Measurements from ENCODE around the gene ANTXR1.

The ANTXR1 gene

DNA sequence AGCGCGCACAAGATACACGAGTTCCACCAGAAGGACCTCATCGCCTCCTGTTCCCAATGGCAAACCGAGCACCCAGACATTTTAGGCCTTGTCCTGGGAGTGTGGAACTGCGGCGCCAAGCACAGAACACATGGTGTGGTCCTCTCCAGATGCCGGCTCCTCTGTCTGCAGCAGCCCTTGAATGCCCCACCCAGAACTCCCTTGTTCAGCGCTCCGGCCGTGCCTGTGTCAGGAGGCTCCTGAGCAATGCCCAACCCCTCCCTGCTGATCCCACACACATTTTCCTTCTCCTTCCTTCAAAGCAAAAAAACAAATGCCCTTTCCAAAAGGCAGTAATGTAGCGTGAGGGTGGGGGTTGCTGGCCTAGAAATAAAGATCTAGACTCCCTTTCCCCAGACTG is 284.2 kb downstream of the ANTXR1 start:
- Histone ChIP-seq H3F3A (ENCODE audit: low read depth) (no peaks in the 10 kb centered on the region), H3K4me1 (ENCODE audit: insufficient read depth, low read length, poor library complexity, severe bottlenecking) (no peaks in the 10 kb centered on the region), H3K9ac (ENCODE audit: low read depth, low read length, poor library complexity, severe bottlenecking) (no peak overlapping the region), H2AFZ (ENCODE audit: low read length) (no peak overlapping the region), H3K9me2 (replicated peaks; ENCODE audit: low read depth, low read length) (no peaks in the 10 kb centered on the region), H3K79me2 (ENCODE audit: insufficient read depth, low read length) (no peaks in the 10 kb centered on the region), H3K9me3 (ENCODE audit: insufficient read depth, low read depth, low read length) (no peaks in the 10 kb centered on the region), H3K4me2 (ENCODE audit: low read depth, low read length, poor library complexity, severe bottlenecking) (no peak overlapping the region), H4K20me1 (ENCODE audit: insufficient read depth, low read length, poor library complexity, severe bottlenecking) (no peaks in the 10 kb centered on the region), H3K27me3 (ENCODE audit: insufficient read depth, low read length, poor library complexity, severe bottlenecking) (no peaks in the 10 kb centered on the region), H3K4me3 (ENCODE audit: low read length, poor library complexity, severe bottlenecking) (no peak overlapping the region), H3K36me3 (ENCODE audit: insufficient read depth, low read length) (no peaks in the 10 kb centered on the region)
- no peak for TF ChIP-seq EZH2phosphoT487 (IDR thresholded peaks at IDR 0.05; ENCODE audit: borderline replicate concordance)
- TF ChIP-seq, protein P1, sequence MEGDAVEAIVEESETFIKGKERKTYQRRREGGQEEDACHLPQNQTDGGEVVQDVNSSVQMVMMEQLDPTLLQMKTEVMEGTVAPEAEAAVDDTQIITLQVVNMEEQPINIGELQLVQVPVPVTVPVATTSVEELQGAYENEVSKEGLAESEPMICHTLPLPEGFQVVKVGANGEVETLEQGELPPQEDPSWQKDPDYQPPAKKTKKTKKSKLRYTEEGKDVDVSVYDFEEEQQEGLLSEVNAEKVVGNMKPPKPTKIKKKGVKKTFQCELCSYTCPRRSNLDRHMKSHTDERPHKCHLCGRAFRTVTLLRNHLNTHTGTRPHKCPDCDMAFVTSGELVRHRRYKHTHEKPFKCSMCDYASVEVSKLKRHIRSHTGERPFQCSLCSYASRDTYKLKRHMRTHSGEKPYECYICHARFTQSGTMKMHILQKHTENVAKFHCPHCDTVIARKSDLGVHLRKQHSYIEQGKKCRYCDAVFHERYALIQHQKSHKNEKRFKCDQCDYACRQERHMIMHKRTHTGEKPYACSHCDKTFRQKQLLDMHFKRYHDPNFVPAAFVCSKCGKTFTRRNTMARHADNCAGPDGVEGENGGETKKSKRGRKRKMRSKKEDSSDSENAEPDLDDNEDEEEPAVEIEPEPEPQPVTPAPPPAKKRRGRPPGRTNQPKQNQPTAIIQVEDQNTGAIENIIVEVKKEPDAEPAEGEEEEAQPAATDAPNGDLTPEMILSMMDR (conservative IDR thresholded peaks at IDR 0.05; ENCODE audit: low read length), result no peak

- Histone ChIP-seq H3F3A (ENCODE audit: low read depth) (no peaks in the 10 kb centered on the region), H3K4me3 (ENCODE audit: low read length, poor library complexity, severe bottlenecking) (no peak overlapping the region), H4K20me1 (ENCODE audit: insufficient read depth, low read length, poor library complexity, severe bottlenecking) (no peaks in the 10 kb centered on the region), H3K4me2 (ENCODE audit: low read depth, low read length, poor library complexity, severe bottlenecking) (no peak overlapping the region), H3K36me3 (ENCODE audit: insufficient read depth, low read length) (no peaks in the 10 kb centered on the region), H3K79me2 (ENCODE audit: insufficient read depth, low read length) (no peaks in the 10 kb centered on the region), H2AFZ (ENCODE audit: low read length) (no peak overlapping the region), H3K4me1 (ENCODE audit: insufficient read depth, low read length, poor library complexity, severe bottlenecking) (no peaks in the 10 kb centered on the region), H3K9me2 (replicated peaks; ENCODE audit: low read depth, low read length) (no peaks in the 10 kb centered on the region), H3K9me3 (ENCODE audit: insufficient read depth, low read depth, low read length) (no peaks in the 10 kb centered on the region), H3K27me3 (ENCODE audit: insufficient read depth, low read length, poor library complexity, severe bottlenecking) (no peaks in the 10 kb centered on the region), H3K9ac (ENCODE audit: low read depth, low read length, poor library complexity, severe bottlenecking) (no peak overlapping the region)
- no peak for TF ChIP-seq EZH2phosphoT487 (IDR thresholded peaks at IDR 0.05; ENCODE audit: borderline replicate concordance)
- TF ChIP-seq, protein P1 (conservative IDR thresholded peaks at IDR 0.05; ENCODE audit: low read length), result no peak
Measured at GRCh38 chr2:69298261-69298660, 285.3 kb downstream of the ANTXR1 start.

DNA sequence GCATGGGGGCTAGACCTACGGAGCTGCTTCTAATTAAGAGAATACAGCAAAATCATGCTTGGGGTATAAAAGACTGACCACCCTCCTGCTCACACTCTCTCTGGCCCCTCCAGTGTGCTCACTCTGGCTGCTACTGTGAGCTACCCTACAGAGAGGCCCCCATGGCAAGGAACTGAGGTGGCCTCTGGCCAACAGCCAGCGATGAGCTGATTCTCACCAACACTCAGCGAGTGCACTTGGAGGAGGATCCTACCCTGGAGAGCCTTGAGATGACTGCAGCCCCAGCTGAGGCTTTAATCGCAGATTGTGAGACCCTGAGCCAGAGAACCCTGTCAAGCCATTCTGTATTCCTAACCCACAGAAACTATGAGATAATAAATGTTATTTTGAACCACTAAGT is 285.9 kb downstream of the ANTXR1 start:
- H3K4me2 ChIP-seq (ENCODE audit: low read depth, low read length, poor library complexity, severe bottlenecking), result no peak overlapping the region

More for the DNA sequence above, 285.9 kb downstream of the ANTXR1 start:
- Histone ChIP-seq H3K36me3 (ENCODE audit: insufficient read depth, low read length) (no peaks in the 10 kb centered on the region), H3F3A (ENCODE audit: low read depth) (no peaks in the 10 kb centered on the region), H3K9ac (ENCODE audit: low read depth, low read length, poor library complexity, severe bottlenecking) (no peak overlapping the region), H3K79me2 (ENCODE audit: insufficient read depth, low read length) (no peaks in the 10 kb centered on the region), H3K27me3 (ENCODE audit: insufficient read depth, low read length, poor library complexity, severe bottlenecking) (no peaks in the 10 kb centered on the region), H3K4me1 (ENCODE audit: insufficient read depth, low read length, poor library complexity, severe bottlenecking) (no peaks in the 10 kb centered on the region), H3K4me3 (ENCODE audit: low read length, poor library complexity, severe bottlenecking) (no peak overlapping the region), H4K20me1 (ENCODE audit: insufficient read depth, low read length, poor library complexity, severe bottlenecking) (no peaks in the 10 kb centered on the region), H3K9me3 (ENCODE audit: insufficient read depth, low read depth, low read length) (no peaks in the 10 kb centered on the region), H3K9me2 (replicated peaks; ENCODE audit: low read depth, low read length) (no peaks in the 10 kb centered on the region), H2AFZ (ENCODE audit: low read length) (no peak overlapping the region)
- TF ChIP-seq EZH2phosphoT487 (IDR thresholded peaks at IDR 0.05; ENCODE audit: borderline replicate concordance), result no peak
- TF ChIP-seq, protein P1 (conservative IDR thresholded peaks at IDR 0.05; ENCODE audit: low read length), result no peak
